DOHH2 (cell line): Measurements from ENCODE around the gene MYO18A.

Experiments
- CTCF ChIP-seq: fragments of 200-600 bp; sonication (generic); IDR thresholded peaks from one replicate; pipeline ENCODE4 v1.5.1; 2014; ENCODE audit warnings: antibody characterized with exemption, mild to moderate bottlenecking, low read depth, low read length; ENCODE audit not compliant: poor library complexity, severe bottlenecking
- EZH2phosphoT487 ChIP-seq: fragments of 200-600 bp; sonication (generic); IDR thresholded peaks from 2 replicates; pipeline ENCODE4 v1.6.1; 2017; ENCODE audit warnings: borderline replicate concordance, mild to moderate bottlenecking, antibody characterized with exemption, low read length, moderate library complexity, mixed read lengths

- TF ChIP-seq CTCF (no peak), EZH2phosphoT487 (no peak)
These were observed 20.8 kb downstream of the MYO18A start for GRCh38 chr17:29159306-29159860.
